Bronchial epithelial cell (primary cell): ENCODE results near the gene PLCXD3. TPM values are rescaled to one million over a fixed set of nuclear protein-coding genes. Genes with fewer than 3 reads are reported as not detected.

ENCODE experiments used
- DNase-seq: peaks from one replicate; pipeline ENCODE4 v3.0.0-alpha.2; 2010; ENCODE audit warnings: low read depth
- FAIRE-seq: peaks from 2 replicates; lab custom pipeline; 2011; peaks lifted over from hg19 to GRCh38; lab: Jason Lieb, UNC
- H3K27me3 ChIP-seq: 2 replicates; pipeline ENCODE4 v1.5.1; 2011; ENCODE audit warnings: low read length; ENCODE audit not compliant: control insufficient read depth, insufficient read depth
- H3K36me3 ChIP-seq: 2 replicates; pipeline ENCODE4 v1.5.1; 2011; ENCODE audit warnings: low read length; ENCODE audit not compliant: control insufficient read depth, insufficient read depth
- H3K4me3 ChIP-seq: 2 replicates; pipeline ENCODE4 v1.5.1; 2011; ENCODE audit warnings: mild to moderate bottlenecking, low read depth, low read length, control low read depth
- total RNA-seq: library from RNA; depleted of rRNA; stranded (reverse); fragments of >200 nt; gene quantifications from 2 replicates; pipeline ENCODE4 v1.2.1, GENCODE V29; 2014
- TF ChIP-seq, protein P1 (sequence below): IDR thresholded peaks from 2 replicates; pipeline ENCODE4 v1.5.1; 2011; ENCODE audit warnings: mild to moderate bottlenecking, moderate library complexity, low read length, control low read depth, inconsistent platforms; ENCODE audit not compliant: insufficient read depth, severe bottlenecking

PLCXD3 gene
- total RNA-seq, 1 donor from 2014 or later = not detected

DNA sequence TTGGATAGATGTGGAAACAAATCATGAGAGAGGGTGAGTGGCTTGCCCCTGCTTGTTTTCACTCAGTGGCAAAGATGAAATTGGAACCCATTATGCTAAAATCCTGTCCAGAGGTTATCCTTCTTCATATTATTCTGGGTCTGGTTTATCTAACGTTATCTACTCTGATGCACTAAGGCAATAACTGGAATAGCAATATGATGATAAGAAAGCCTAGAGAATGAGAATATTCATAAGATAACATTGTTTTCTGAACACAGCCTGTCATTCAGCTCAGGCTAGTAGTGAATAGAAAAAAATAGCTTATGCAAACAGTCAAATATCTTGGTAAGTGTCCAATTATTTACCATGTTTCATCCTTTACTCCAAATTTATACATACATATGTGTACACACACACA is 165.1 kb downstream of the PLCXD3 start:
- H3K27me3 ChIP-seq = no peaks in the 10 kb centered on the region
- DNase-seq (no peak), FAIRE-seq (no peak)
- TF ChIP-seq, protein P1, sequence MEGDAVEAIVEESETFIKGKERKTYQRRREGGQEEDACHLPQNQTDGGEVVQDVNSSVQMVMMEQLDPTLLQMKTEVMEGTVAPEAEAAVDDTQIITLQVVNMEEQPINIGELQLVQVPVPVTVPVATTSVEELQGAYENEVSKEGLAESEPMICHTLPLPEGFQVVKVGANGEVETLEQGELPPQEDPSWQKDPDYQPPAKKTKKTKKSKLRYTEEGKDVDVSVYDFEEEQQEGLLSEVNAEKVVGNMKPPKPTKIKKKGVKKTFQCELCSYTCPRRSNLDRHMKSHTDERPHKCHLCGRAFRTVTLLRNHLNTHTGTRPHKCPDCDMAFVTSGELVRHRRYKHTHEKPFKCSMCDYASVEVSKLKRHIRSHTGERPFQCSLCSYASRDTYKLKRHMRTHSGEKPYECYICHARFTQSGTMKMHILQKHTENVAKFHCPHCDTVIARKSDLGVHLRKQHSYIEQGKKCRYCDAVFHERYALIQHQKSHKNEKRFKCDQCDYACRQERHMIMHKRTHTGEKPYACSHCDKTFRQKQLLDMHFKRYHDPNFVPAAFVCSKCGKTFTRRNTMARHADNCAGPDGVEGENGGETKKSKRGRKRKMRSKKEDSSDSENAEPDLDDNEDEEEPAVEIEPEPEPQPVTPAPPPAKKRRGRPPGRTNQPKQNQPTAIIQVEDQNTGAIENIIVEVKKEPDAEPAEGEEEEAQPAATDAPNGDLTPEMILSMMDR = no peak
- H3K36me3 ChIP-seq = no peaks in the 10 kb centered on the region
- H3K4me3 ChIP-seq = no peak overlapping the region

- no peak for FAIRE-seq
- no peaks in the 10 kb centered on the region for H3K27me3 ChIP-seq
- DNase-seq = no peak
- TF ChIP-seq, protein P1 = no peak
- no peaks in the 10 kb centered on the region for H3K36me3 ChIP-seq
- no peak overlapping the region for H3K4me3 ChIP-seq
Measured at GRCh38 chr5:41339339-41339738, 171.1 kb downstream of the PLCXD3 start.

DNA sequence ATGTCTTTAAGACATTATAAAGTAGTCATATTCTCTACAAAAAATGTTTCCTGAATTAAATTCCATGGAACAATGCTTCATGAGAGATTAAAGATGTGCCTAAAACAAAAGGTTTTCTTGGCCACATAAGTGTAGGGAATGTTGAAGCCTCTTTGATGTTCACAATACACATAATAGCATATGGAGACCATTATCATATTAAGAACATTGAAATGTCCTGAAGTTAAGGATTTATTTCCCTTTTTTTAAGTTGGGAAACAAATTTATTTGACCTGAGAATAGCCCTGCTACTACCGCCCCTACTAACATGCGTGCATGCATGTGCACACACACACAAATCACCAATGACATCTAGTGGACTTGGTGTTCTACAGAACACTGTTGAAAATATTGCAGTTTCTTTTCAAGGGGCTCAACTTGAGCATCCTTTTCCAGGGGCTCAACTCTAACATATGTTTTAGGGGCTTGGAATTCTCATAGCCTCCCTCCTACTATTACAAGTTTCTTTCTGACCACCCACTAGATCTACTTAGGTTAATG is 172.2 kb downstream of the PLCXD3 start:
- FAIRE-seq (no peak), DNase-seq (no peak)
- H3K27me3 ChIP-seq = no peaks in the 10 kb centered on the region

GRCh38 chr5:41337724-41338123 is 172.7 kb downstream of the PLCXD3 start:
- TF ChIP-seq, protein P1 = no peak
- H3K4me3 ChIP-seq = no peak overlapping the region
- H3K27me3 ChIP-seq = no peaks in the 10 kb centered on the region
- no peaks in the 10 kb centered on the region for H3K36me3 ChIP-seq
- FAIRE-seq (no peak), DNase-seq (no peak)

More for the DNA sequence above, 172.2 kb downstream of the PLCXD3 start:
- H3K4me3 ChIP-seq = no peak overlapping the region
- no peaks in the 10 kb centered on the region for H3K36me3 ChIP-seq
- TF ChIP-seq, protein P1 = no peak

DNA sequence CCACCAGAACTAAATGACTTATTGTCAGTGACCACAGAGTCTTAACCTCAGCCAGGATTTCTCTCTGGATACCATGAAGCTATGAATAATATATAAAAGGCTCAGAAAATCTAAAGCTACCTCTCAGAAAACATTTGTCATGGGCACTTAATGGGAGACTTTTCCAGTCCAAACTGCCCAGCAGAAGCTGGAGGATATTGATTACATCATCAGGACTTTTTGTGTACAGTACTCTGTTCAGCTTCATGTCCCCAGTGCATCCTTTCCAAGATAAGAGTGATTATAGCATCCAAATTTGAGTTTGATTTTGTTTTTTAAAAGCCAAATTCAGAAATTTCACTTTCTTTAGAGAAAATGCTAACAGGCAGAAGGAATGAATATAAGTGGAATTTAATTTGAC is 173.2 kb downstream of the PLCXD3 start:
- no peak for DNase-seq
- TF ChIP-seq, protein P1 = no peak
- Histone ChIP-seq H3K27me3 (no peaks in the 10 kb centered on the region), H3K36me3 (no peaks in the 10 kb centered on the region), H3K4me3 (no peak overlapping the region)
- no peak for FAIRE-seq

DNA sequence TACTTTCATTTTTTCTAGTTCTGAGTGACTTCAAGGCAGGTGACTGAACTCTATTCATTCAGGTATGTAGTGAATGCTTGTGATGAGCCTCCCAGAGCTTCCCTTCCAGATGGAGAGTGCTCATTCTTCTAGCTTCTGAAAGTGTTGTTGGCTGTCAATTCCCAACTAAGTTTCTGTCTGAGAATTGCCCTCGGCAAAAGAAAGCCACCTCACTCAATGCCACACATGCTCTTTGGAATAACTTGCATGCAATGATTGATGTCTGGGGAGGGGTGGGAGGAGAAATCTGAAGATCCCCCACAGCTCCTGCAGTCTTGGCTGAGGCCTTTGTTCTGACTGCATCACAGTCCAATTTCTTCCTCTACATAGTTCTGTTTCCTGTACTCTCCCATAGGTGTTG is 173.9 kb downstream of the PLCXD3 start:
- FAIRE-seq (no peak), DNase-seq (no peak)
- Histone ChIP-seq H3K27me3 (no peaks in the 10 kb centered on the region), H3K4me3 (no peak overlapping the region), H3K36me3 (no peaks in the 10 kb centered on the region)
- TF ChIP-seq, protein P1 = no peak
